HG03280 (cell line): ENCODE data around the gene TRPV6.

Experiments
- ATAC-seq: cut with Tn5 transposase; IDR thresholded peaks from one replicate; pipeline ENCODE4 v1.9.1; 2021; ENCODE audit warnings: mild to moderate bottlenecking, moderate library complexity; ENCODE audit not compliant: unreplicated experiment

TRPV6 gene

DNA sequence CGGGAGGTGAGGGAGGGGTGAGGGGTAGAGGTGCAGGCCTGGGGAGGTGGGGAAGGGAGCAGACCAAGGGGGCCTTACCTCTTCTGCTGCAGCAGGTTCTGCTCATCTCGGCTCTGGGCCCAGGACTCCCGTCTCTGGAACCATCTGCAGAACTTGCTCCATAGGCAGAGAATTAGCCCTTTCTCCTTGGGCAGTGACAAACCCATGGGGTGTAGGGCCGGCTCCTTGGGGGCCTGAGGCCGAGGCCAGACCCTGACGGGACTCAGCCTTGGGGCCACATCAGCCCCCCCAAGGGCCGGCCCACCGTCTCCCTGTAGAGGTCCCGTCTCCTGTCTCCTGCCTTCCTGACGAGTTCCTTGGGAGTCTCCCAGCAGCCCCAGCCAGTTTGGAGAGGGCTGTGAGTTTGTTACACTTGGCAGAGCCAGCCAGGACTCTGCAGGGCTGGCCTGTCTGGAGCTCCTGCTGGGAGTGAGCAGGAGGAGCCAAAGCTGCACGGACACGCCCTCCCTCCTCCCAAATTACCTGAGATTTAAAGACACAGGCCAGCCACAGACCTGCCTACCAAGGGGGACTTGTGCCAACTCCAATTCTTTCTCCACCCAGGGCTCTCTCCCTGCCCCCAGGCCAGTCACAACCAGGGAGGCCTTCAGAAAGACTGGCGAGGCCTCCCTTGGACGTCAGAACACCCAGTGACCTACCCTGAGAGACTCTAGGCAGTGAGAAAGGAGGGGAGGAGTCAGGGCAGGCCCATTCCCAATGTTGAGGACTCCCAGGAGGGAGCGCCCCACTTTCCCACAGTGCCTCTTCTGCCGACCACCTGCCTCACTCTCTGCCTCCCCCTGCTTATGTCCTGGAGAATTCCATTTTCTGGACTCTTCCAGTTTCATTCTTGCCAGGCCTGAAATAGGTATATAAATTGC lies at the start of gene TRPV6:
Gene TRPV6, minus strand, starts transcription at position 435 of the 920 bp plus-strand sequence.
- ATAC-seq, result no peak

DNA sequence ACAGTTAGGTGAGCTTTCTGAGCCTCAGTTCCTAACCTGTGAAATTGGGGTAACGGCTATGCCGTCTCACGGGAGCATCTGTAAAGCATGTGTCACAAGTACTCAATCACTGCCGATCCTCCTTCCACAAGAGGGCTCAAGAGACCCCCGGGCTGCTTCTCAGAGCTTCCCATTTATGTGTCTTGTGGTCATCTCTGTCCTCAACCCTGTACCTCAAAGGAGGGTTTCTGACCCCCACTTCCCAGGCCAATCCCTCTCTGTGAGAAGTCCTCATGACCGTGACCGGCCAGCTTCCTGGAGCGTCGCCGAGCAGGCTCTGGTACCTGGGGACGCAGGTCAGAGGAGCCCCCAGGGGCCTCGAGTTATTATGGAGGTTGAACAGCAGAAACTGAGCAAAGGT lies 48.5 kb upstream of the TRPV6 start:
- ATAC-seq, result no peak

DNA sequence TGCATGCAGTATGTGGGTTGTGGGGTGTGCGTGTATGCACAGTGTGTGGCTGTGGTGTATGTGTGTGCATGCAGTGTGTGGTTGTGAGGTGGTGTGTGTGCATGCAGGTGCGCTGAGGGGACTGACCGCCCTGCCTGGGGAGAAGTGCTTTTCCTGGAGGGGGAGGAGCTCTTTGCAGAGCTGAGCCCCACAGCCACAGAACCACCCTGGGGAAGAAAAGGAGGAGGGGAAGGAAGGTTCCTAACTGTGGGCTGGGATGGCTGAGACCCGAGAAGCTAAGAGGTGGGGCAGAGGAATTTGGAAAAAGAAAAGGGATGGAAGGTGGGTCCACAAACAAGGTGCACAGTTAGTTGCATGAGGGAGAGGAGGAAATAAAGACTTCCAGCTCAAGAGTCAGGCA lies 48.1 kb upstream of the TRPV6 start, which contains the start of gene TRPV5:
Gene TRPV5, minus strand, starts transcription at position 123 of the 400 bp plus-strand sequence. CDS start 287 bp downstream, outside the sequence.
- no peak for ATAC-seq

DNA sequence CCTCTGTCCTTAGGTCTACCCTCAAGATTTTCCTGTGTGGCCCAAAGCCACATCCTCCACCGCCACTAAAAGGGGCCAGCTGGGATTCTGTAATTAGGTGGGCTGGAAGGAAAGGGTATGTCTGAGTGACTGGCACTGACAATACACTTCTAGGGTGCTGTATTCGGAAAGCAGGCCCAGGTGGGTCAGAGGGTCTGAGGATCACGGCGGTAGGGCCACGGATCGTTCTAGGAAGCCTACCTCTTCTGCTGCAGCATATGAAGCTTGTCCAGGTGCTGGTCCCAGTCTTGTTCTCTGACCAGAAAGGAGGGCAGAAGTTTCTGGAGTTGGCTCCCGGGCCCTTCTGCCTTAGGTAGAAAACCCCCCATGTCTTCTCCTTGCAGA lies 47.5 kb upstream of the TRPV6 start:
- ATAC-seq, result no peak

DNA sequence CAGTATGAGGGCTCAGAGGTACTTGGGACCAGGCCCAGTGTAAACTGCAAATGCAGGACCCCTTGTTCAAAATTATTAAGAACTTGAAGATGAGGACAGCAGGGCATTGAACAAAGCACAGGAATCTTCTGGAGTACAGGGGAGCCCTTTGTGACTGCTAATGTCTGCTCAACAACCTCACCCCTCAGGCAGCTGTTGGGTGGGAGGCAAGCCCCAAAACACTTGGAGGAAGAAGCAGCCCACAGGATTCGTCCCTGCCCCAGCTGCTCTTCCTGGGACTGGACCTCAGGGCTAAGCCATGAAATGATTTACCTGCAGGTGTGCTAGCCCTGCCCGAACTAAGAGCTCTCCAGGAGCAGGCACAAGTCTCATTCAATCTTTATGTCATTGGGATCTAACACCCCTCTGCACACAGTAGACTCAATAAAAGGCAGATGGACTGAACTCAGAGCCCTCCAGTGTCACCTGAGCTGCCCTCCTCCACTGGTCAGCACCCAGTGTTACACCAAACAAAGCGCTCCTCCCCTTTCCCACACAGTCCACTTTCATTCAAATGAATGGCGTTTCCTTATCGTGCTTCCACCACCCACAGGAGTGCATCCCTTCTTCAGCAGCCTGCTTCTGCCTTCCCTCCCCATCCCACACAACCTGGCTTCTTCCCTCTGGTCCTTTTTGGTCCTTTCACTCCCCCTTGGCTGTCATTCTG lies 47.0 kb upstream of the TRPV6 start:
- ATAC-seq, result no peak

DNA sequence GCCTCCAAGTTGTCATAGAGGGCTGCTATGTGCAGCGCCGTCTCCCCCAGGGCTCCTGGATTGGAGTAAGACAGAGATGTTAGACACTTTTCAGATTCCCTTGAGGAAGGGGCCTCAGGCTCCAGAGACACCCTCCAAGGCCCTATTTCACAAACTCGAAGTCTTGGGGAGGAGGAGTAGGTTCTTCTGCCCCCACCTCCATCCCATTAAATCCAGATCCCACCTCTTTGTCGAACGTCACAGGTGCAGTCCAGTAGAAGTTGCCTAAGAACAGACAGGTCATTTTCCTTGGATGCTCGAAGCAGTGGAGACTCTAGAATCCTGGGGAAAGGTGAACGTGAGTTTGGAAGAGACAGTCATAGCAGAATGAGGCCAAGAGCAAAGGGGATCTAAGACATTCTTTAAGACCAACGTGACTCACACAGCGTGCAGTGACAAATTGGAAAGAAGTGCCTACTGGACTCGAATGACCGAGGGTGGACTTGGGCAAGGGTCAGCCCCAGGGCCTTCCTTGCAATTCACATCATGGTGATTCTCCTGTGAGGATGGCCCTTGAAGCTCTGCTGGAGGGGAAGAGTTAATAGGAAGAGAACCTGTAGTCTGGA lies 44.7 kb upstream of the TRPV6 start:
- ATAC-seq, result no peak

DNA sequence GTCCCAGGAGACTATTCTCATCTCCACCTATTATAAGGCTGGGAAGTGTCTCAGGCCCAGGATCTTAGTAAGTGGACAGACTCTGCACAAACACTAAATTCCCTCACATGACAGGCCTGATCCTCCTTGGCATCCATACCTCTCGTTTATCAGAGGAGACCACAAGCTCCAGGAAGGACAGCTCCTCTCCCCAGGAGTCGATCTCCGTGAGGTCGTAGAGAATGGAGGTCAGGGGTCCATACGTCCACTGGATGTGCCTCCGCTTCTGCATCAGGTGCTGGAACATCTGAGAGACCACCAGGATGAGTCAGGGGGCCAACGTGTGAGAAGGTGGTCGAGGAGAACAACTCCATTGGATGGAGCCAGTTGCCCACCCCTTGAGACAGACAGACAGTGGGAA lies 42.4 kb upstream of the TRPV6 start:
- no peak for ATAC-seq

DNA sequence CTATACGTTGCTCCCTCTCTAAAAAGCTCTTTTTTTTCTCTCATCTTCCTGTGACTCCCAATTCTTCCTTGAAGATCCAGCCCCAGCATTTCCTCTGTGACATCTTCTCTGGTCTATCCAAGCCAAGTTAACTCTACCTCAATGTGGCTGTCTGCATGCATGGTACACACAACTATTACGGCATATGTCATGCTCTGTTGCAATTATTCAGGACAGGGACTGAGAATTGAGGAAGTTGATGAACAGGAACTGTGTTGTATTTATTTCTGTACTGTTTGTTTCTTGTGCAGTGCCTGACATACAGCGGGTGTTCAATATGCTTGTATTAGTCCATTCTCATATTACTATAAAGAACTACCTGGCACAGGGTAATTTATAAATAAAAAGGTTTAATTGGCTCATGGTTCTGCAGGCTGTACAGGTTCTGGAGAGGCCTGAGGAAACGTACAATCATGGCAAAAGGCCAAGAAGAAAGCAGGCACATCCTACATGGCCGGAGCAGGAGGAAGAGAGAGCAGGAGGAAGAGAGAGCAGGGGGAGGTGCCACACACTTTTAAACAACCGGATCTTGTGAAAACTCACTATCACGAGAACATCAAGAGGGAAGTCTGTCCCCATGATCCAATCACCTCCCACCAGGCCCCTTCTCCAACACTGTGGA lies 41.7 kb upstream of the TRPV6 start:
- no peak for ATAC-seq

DNA sequence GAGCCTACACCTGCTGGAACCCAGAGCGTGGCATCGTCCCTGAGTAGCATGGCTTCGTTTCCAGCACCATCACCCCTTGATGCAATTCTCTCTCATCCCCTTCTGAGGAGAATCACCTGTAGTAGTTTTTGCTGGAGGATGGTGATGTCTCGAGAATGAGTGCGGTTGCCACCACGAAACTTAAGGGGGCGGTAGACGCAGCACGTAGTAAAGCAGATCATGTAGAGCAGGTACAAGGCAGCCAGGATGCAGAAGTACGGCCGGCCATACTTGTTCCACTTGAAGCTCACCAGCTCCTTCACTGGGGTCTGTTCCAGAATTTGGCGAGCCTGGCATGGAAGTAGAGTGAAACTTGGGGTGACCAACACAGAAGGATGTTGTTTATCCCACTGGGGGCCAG lies 39.9 kb upstream of the TRPV6 start:
- no peak for ATAC-seq

DNA sequence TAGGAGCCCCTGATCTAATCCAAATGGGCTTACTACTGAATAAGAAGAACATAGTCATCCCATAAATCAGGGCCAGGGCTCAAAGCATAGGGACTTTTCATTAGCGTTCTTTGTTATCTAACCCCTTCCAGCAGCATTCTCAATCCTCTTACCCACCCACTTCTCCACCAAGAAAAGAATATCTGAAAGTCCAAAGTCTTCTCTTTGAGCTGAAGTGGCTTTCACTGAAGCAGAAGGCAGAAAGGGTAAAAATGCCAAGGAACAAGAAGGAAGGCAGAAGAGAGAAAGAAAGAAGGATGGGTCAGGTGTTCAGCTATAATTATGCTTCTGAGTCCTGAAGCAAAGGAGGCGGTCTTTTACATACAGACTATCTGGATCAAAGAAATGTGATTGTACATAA lies 37.8 kb upstream of the TRPV6 start:
- ATAC-seq, result no peak

DNA sequence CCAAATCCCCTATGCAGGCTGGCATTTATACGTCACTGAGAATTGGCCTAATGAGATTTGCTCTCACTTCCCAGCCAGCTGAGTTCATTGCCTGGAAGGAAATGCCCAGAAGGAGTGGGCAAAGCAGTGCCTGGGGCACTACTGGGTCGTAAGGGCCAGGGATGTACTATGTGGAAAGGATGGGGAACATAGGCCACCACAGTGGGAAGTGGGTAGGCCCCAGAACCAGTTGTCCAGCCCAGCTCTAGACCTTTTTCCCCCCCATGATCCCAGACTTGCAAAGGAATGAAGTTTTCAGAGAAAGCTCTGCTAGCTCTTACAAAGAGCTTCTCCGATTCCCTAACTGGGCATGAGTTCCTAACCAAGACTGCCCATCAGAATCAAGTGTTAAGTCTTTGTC lies 34.1 kb upstream of the TRPV6 start:
- ATAC-seq, result no peak

DNA sequence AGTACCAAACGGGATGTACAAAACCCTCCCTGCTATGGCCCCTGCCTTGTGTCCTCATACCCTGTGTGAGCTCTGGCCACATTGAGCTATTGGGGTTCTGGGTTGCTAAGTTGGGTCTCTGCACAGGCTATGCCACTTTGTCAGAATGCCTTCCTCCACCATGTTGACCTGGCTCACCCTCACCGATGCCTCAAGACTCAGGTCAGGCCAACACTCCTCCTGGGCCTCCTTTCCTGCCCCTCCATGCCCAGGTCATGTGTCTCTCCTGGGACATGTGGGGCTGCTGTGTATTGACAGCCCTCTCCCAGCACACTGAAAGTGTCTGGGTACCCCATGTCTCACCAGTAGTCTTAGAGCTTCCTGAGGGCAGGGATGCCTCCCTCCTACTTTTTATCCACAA lies 33.4 kb upstream of the TRPV6 start:
- ATAC-seq, result no peak

DNA sequence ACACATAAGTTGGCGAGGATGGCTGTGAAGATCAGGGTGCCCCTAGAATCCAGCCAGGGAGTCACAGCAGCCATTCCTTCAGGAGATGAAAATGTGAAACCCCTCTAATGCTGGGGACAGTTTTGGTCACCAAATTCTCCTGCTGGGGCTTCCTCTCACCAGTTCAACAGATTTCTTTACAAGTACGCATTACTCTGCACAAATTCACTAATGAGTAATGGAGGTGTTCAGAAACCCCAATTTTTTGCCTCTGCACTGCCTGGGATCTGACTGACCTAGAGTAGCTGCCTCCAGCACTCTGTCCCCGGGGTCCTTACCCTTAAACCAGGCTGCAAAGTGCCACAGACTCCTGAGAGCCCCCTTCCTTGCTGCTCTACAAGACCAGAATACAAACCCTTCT lies 31.9 kb upstream of the TRPV6 start:
- no peak for ATAC-seq

DNA sequence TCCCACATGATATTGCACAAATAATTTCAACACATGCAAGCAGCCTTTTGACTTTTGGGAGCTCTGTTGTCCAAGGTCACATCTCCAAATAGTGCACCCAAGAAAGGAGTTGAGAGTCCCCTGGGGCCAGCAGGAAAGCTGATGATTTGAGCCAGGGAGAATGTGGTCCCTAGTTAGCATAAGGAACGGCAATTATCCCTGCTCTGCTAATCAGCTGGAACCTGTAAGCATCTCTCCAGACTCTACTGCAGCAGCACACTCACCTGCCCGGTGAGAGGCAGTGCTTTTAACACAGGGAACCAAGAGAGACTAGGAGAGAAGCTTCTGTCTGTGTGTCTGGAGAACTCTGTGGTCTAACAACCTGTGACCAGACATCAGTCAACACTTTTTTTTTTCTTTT lies 31.0 kb upstream of the TRPV6 start:
- ATAC-seq, result no peak

DNA sequence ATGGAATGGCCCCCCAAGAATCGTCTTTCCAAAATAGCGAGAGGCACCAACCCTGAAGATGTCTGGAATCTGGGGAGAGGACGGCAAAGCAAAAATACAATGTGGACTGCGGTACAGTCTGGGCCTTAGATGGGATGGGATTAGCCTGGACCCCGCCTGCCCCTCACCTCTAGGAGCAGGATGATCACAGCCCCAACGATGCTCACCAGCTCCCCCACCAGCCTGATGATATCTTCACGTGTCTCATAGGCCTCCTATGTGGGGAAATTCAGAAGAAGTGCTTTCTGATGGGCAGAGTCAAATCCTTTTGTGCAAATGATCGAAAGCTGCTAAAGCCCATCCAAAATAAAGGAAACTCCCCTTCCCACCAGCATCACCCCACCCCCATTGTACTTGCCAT lies 29.8 kb upstream of the TRPV6 start:
- ATAC-seq, result no peak

DNA sequence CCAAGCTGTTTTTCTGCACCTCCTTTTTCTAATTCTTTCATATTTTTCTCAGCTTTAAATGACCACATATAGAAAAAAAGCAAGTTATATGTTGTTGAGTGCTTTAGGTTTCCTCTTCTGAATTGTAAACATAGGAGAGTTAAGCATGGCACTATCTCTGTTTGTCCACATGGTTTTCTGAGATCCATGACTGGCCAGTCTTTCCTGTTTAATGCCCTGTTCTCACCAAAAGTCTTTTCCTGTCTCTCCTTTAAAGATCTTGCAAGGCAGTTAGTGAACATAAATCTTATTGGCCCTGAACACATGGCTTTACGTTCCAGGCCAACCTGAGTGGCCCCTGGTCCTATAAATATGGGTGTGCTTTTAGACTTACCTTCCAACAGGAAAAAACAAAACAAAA lies 28.6 kb upstream of the TRPV6 start:
- no peak for ATAC-seq

DNA sequence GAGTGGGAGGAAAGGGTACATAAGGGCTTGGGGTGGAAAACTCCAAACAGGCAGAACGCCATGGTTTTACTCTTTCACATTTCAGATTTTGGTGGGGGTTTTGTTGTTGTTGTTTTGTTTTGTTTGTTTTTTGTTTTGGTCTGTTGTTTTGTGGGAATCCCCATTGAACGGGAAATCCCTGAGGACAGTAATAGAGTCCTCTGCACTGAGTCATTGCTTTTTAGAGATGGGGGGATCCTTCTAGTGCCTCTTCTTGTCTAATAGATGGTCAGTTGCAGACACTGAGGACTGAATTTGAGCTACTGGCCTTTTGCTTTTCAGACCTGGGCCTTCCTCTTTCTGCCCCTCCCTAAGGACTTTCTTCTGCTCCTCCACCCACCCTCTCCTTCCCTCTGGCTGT lies 28.0 kb upstream of the TRPV6 start:
- ATAC-seq, result no peak

DNA sequence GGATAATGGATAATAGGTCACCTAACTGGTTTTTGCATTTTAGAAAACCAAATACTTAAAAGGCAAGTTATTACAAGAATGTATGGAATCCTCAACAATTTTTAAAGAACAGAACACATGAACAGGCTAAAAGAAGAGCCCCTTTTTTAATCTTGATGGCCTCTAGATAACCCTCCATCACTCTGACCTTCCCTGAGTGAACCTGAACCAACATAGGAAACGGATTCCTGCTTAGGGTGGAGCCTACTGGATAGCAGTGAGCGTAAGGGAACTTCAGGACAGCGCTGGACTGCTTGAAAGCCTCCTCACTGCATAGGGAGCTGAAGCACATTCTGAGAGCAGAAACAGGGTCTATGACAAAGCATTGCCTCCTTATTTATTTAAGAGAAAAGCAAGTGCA lies 27.5 kb upstream of the TRPV6 start:
- no peak for ATAC-seq

DNA sequence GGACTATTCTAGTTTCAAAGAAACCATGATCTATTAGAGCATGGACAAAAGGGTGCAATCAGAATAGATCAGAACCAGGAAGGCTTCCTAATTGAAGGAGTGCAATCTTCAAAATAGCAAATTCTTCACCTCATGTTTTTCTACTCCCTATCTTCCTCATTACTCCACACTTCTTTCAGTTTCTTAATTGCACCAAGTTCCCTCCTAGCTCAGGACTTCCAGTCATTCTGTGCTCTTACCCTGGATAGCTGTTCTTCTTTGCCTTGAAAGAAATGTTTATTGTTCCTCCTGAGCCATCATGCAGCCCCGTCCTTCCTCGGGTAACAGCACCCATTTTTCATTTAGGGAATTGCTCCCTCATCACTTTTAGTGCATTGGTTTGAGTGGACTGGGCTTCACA lies 24.9 kb upstream of the TRPV6 start:
- no peak for ATAC-seq

DNA sequence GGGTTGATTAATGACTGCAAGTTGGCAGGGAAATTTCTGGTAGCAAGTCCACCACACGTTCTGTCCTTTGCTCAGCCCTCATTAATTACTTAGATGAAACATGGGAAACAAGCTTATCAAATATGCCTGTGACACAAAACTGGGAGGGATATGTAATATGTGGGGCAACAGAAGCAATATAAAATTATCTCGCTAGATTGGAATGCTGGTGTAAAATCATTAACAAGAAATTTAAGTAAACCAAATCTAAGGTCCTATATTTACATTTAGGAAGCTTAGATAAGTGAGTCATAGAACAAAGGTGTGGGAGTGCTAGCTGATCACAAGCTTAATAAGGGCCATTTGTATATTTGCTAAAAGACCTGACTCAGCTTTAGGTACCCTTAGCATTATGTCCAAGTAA lies 24.5 kb upstream of the TRPV6 start:
- no peak for ATAC-seq
